WTC11 (cell line): ENCODE results near the gene SLC6A9. TPM values are rescaled to one million over a fixed set of nuclear protein-coding genes. Genes with fewer than 3 reads are reported as not detected.

ENCODE experiments used
- ATAC-seq: fragments of 200-7000 bp; cut with Tn5 transposase; 2 replicates; pipeline ENCODE4 v1.10.0; 2021; ENCODE audit warnings: mild to moderate bottlenecking, moderate library complexity
- CTCF ChIA-PET: fragments of 300-600 bp; sonication (Branson Sonifier 250); formaldehyde crosslinking; loops from one replicate; lab custom pipeline; 2021; ENCODE audit warnings: antibody characterized with exemption; lab: Charles Lee
- POLR2A ChIA-PET: fragments of 350-600 bp; sonication (Branson Sonifier 250); formaldehyde crosslinking; loops from one replicate; lab custom pipeline; 2021; ENCODE audit warnings: antibody characterized with exemption; lab: Charles Lee
- DNase-seq: peaks from one replicate; pipeline ENCODE4 v3.0.0; 2021; ENCODE audit warnings: low spot score
- H3K27ac Mint-ChIP-seq: 2 replicates; pipeline ENCODE4 v1.8.0; 2021; ENCODE audit warnings: mixed read lengths
- H3K27me3 Mint-ChIP-seq: 2 replicates; pipeline ENCODE4 v1.8.0; 2021; ENCODE audit warnings: low read depth, mild to moderate bottlenecking, moderate library complexity, mixed read lengths
- H3K36me3 Mint-ChIP-seq: 2 replicates; pipeline ENCODE4 v1.8.0; 2021; ENCODE audit warnings: mixed read lengths
- H3K4me1 Mint-ChIP-seq: 2 replicates; pipeline ENCODE4 v1.8.0; 2022; ENCODE audit warnings: mixed read lengths
- H3K4me3 Mint-ChIP-seq: 2 replicates; pipeline ENCODE4 v1.8.0; 2021; ENCODE audit warnings: mild to moderate bottlenecking, moderate library complexity, mixed read lengths
- H3K9me3 Mint-ChIP-seq: 2 replicates; pipeline ENCODE4 v1.8.0; 2021; ENCODE audit warnings: mixed read lengths
- CTCF ChIP-seq: fragments of 200-600 bp; IDR thresholded peaks from 2 replicates; pipeline ENCODE4 v1.8.0; 2022; ENCODE audit warnings: antibody characterized with exemption
- E2F4 ChIP-seq: sonication (generic); formaldehyde crosslinking; IDR thresholded peaks from 2 replicates; pipeline ENCODE4 v1.8.1; 2022; ENCODE audit warnings: low read depth, mild to moderate bottlenecking, moderate library complexity, missing genetic modification reagents, borderline replicate concordance
- ERG ChIP-seq: fragments of 250-450 bp; sonication (Bioruptor Pico); IDR thresholded peaks from 2 replicates; pipeline ENCODE4 v1.8.0; 2021; ENCODE audit warnings: mild to moderate bottlenecking
- ETV6 ChIP-seq: sonication (generic); formaldehyde crosslinking; IDR thresholded peaks from 2 replicates; pipeline ENCODE4 v1.8.1; 2022; ENCODE audit warnings: mild to moderate bottlenecking, missing genetic modification reagents
- GABPB1 ChIP-seq: sonication (generic); formaldehyde crosslinking; IDR thresholded peaks from 2 replicates; pipeline ENCODE4 v1.8.1; 2023; ENCODE audit warnings: mild to moderate bottlenecking, missing genetic modification reagents
- SOX15 ChIP-seq: fragments of 250-450 bp; sonication (Bioruptor Pico); IDR thresholded peaks from 2 replicates; pipeline ENCODE4 v1.9.0; 2021; ENCODE audit warnings: mild to moderate bottlenecking
- TEAD1 ChIP-seq: sonication (generic); formaldehyde crosslinking; IDR thresholded peaks from 2 replicates; pipeline ENCODE4 v1.8.0; 2022; ENCODE audit warnings: mild to moderate bottlenecking, missing genetic modification reagents
- ZNF121 ChIP-seq: sonication (generic); formaldehyde crosslinking; IDR thresholded peaks from 2 replicates; pipeline ENCODE4 v1.8.0; 2023; ENCODE audit warnings: missing genetic modification reagents
- ZNF425 ChIP-seq: fragments of 250-450 bp; sonication (Bioruptor Pico); conservative IDR thresholded peaks from 2 replicates; pipeline ENCODE4 v1.9.0; 2021; ENCODE audit warnings: mild to moderate bottlenecking
- total RNA-seq: library from RNA; stranded (reverse); gene quantifications from 3 replicates; pipeline ENCODE4 v1.2.3, GENCODE V29; 2021
- TF ChIP-seq, protein P1 (sequence below): sonication (generic); formaldehyde crosslinking; IDR thresholded peaks from 2 replicates; pipeline ENCODE4 v1.8.0; 2022; ENCODE audit warnings: mild to moderate bottlenecking, missing genetic modification reagents
- TF ChIP-seq, protein P2 (sequence below): sonication (generic); formaldehyde crosslinking; IDR thresholded peaks from 2 replicates; pipeline ENCODE4 v1.8.0; 2022; ENCODE audit warnings: mild to moderate bottlenecking, missing genetic modification reagents
- TF ChIP-seq, protein P3 (sequence below): sonication (generic); formaldehyde crosslinking; IDR thresholded peaks from 2 replicates; pipeline ENCODE4 v1.8.1; 2023; ENCODE audit warnings: mild to moderate bottlenecking, missing genetic modification reagents

Gene SLC6A9
- total RNA-seq, 1 experiment from 2014 or later = 14.4 TPM

DNA sequence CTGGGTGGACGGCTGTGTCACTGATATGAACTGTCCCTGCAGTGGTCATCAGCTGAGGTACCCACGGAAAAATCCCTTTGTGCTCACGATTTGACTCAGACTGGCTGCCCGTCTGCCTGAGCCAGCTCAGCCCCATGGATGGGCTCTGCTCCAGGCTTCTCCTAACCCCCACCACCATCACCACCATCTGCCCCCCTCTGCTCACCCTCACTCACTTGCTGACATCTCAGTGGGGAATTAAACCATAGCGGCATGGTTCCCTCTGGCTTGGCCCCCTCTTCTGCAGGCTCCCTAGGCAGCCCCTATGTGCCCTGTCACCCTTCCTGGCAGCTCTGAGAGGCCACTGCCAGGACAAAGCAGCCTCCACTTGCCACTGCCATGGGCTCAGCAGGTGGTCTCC, 17.3 kb downstream of the SLC6A9 start:
- Mint-ChIP-seq H3K27ac (peak overlapping the region; percentile 22; the same call in 1 of the 2 replicates), H3K36me3 (no peaks in the 10 kb centered on the region), H3K27me3 (no peaks in the 10 kb centered on the region), H3K4me3 (no peak overlapping the region), H3K4me1 (peaks cover 7% of the 10 kb centered on the region), H3K9me3 (no peaks in the 10 kb centered on the region)
- no peak for ATAC-seq
- ChIA-PET POLR2A (interaction anchor here (0.6 to 0.8 kb wide), 2 partner anchors 21 to 728 kb away, joined by 5 to 7 read pairs; no protein-coding TSS in a partner anchor), CTCF (interaction anchor here (1.8 to 4.3 kb wide), 3 partner anchors 8 to 21 kb away, joined by 5 to 35 read pairs (median 8); no protein-coding TSS in a partner anchor)
- DNase-seq = no peak
- peak; percentile 83; the same call in 1 of the 2 replicates for TF ChIP-seq ZNF121 (CRISPR knock-in tag)
- TF ChIP-seq, protein P1, sequence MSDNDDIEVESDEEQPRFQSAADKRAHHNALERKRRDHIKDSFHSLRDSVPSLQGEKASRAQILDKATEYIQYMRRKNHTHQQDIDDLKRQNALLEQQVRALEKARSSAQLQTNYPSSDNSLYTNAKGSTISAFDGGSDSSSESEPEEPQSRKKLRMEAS (CRISPR knock-in tag) = no peak

DNA sequence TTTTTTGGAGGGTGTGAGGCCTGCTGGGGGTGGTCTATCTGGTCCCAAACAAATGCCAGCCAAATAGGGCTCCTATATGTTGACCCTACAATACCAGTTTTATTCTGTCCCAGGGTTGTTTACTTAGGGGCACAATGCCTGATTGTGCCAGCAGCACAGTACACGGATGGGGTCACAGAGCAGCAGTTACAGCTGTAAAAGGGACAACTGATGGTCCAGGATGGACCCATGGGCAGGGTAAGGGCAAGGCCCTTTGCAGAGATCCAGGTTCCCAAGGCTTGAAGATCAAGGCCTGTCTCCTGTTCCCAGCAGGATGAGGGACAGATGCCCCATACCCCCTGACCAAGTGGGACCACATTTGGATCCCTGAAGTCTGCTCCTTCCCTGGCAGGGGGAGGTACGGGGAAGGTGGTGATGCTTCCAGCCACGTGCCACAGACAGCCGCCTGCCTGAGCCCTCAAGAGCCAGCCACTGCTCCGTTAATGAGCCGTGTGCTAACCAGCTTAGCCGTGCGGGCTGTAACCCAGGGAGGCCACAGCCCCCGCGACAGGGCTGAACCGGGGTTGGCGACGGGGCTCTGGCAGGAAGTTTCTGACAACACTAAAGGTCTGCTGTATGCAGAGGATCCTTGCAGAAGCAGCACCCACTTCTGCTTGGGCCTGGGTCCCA, 18.2 kb downstream of the SLC6A9 start:
- DNase-seq = no peak
- Mint-ChIP-seq H3K27me3 (no peaks in the 10 kb centered on the region), H3K4me1 (peaks cover 7% of the 10 kb centered on the region), H3K36me3 (peaks cover 3% of the 10 kb centered on the region; the same call in 1 of the 2 replicates), H3K27ac (no peak overlapping the region), H3K9me3 (no peaks in the 10 kb centered on the region), H3K4me3 (no peak overlapping the region)
- ChIA-PET POLR2A (no interaction called here), CTCF (interaction anchor here (0.6 to 4.3 kb wide), 2 partner anchors 22 to 25 kb away, joined by 4 to 35 read pairs; no protein-coding TSS in a partner anchor)
- TF ChIP-seq GABPB1 (CRISPR knock-in tag) = no peak
- ATAC-seq = no peak

DNA sequence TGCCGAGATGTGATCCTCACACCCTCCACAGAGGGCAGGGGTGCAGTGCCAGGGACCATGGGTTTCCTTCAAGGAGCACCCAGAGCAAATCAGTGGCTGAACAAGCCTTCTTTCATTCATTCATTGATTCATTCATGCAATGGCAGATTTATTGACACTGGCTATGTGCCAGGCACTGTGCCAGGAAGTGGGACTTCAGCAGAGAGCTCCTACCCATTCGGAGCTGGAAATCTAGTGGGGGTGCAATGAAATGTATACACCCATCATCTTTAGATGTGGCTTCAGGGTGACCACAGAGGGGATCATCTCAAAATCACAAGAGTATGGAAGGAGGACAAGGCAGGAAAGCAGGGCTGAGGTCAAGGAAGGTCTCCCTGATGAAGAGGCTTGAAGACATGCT, 18.9 kb downstream of the SLC6A9 start:
- CTCF ChIA-PET = interaction anchor here (2.0 kb wide), 2 partner anchors 24 to 35 kb away, joined by 14 to 22 read pairs; no protein-coding TSS in a partner anchor
- no peak overlapping the region for H3K27ac Mint-ChIP-seq
- H3K4me1 Mint-ChIP-seq = peaks cover 7% of the 10 kb centered on the region
- no peak for TF ChIP-seq SOX15 (CRISPR knock-in tag)
- TF ChIP-seq, protein P2, sequence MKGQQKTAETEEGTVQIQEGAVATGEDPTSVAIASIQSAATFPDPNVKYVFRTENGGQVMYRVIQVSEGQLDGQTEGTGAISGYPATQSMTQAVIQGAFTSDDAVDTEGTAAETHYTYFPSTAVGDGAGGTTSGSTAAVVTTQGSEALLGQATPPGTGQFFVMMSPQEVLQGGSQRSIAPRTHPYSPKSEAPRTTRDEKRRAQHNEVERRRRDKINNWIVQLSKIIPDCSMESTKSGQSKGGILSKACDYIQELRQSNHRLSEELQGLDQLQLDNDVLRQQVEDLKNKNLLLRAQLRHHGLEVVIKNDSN (CRISPR knock-in tag) = no peak
- no peak for TF ChIP-seq E2F4 (CRISPR knock-in tag)
- TF ChIP-seq, protein P3, sequence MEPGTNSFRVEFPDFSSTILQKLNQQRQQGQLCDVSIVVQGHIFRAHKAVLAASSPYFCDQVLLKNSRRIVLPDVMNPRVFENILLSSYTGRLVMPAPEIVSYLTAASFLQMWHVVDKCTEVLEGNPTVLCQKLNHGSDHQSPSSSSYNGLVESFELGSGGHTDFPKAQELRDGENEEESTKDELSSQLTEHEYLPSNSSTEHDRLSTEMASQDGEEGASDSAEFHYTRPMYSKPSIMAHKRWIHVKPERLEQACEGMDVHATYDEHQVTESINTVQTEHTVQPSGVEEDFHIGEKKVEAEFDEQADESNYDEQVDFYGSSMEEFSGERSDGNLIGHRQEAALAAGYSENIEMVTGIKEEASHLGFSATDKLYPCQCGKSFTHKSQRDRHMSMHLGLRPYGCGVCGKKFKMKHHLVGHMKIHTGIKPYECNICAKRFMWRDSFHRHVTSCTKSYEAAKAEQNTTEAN (CRISPR knock-in tag) = no peak
- no peak for TF ChIP-seq ERG
- TF ChIP-seq, protein P1 (CRISPR knock-in tag) = no peak
- TF ChIP-seq ETV6 = no peak
- TF ChIP-seq CTCF = no peak
- no peak for TF ChIP-seq ZNF425 (CRISPR knock-in tag)
- TF ChIP-seq TEAD1 (CRISPR knock-in tag) = no peak
- ATAC-seq = no peak
- H3K27me3 Mint-ChIP-seq = no peaks in the 10 kb centered on the region
- DNase-seq = no peak
- no peak overlapping the region for H3K4me3 Mint-ChIP-seq
- peaks cover 4% of the 10 kb centered on the region; the same call in 1 of the 2 replicates for H3K36me3 Mint-ChIP-seq
- POLR2A ChIA-PET = no interaction called here
- H3K9me3 Mint-ChIP-seq = no peaks in the 10 kb centered on the region
